ENCODE results near the gene MMP11.

DNA sequence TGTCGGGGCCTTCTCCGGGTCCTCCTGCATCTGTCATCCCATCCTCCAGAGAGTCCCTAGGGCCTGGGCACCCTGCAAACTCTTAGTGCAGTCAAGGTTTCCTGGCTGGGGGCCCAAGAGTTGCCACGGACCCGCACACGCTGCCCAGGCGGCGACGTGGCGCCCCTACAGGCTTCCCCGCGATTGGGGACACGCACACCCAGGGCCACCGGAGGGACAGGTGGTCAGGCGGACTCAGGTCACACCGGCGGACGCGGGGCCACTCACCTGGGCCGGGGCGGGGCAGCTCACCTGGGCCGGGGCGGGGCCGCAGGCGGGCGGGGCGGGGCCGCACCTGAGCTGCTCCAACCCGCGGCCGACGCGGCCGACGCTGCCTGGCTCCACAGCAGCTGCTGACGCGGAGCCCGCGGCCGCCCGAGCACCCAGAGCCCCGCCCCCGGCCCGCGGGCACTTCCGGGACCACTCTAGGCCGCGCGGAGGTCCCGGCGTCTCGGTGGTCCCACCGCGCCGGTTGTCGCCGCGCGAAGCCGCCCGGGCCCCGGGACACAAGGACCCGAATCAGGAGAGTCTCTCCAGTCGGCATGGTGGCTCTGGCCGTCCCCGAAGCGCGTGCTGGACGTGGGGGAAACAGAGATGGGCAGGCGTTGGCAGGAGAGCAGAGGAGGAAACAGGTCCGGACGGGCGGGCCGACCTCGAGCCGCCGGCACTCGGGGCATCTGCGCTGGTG is 21.8 kb upstream of the MMP11 start, which contains the start of gene ZNF70:
- TF ChIP-seq, protein P1, sequence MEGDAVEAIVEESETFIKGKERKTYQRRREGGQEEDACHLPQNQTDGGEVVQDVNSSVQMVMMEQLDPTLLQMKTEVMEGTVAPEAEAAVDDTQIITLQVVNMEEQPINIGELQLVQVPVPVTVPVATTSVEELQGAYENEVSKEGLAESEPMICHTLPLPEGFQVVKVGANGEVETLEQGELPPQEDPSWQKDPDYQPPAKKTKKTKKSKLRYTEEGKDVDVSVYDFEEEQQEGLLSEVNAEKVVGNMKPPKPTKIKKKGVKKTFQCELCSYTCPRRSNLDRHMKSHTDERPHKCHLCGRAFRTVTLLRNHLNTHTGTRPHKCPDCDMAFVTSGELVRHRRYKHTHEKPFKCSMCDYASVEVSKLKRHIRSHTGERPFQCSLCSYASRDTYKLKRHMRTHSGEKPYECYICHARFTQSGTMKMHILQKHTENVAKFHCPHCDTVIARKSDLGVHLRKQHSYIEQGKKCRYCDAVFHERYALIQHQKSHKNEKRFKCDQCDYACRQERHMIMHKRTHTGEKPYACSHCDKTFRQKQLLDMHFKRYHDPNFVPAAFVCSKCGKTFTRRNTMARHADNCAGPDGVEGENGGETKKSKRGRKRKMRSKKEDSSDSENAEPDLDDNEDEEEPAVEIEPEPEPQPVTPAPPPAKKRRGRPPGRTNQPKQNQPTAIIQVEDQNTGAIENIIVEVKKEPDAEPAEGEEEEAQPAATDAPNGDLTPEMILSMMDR (IDR thresholded peaks at IDR 0.05): no peak
- no peak for TF ChIP-seq EP300 (IDR thresholded peaks at IDR 0.05)
- peak; percentile 70 for TF ChIP-seq POLR2A (IDR thresholded peaks at IDR 0.05)

Data from ovary (tissue), 3 donors.